Endodermal cell (in vitro differentiated cells): ENCODE measurements around the gene AKAP12. TPM values are rescaled to one million over a fixed set of nuclear protein-coding genes. Genes with fewer than 3 reads are reported as not detected.

Experiments
- DNase-seq: peaks from one replicate; pipeline ENCODE4 v3.0.0-alpha.2; 2017
- H3K27ac ChIP-seq: 2 replicates; pipeline ENCODE4 v1.5.1; 2013; ENCODE audit warnings: mild to moderate bottlenecking, low read depth, low read length, moderate library complexity
- H3K27me3 ChIP-seq: 2 replicates; pipeline ENCODE4 v1.6.1; 2013; ENCODE audit warnings: mild to moderate bottlenecking, low read length, moderate library complexity; ENCODE audit not compliant: insufficient read depth, control insufficient read depth, poor library complexity, severe bottlenecking
- H3K36me3 ChIP-seq: 2 replicates; pipeline ENCODE4 v1.7.0; 2013; ENCODE audit warnings: mild to moderate bottlenecking, low read length, moderate library complexity; ENCODE audit not compliant: control insufficient read depth, insufficient read depth
- H3K4me1 ChIP-seq: one replicate; pipeline ENCODE4 v1.7.0; 2013; ENCODE audit warnings: low read length; ENCODE audit not compliant: control insufficient read depth, insufficient read depth
- H3K4me3 ChIP-seq: 2 replicates; pipeline ENCODE4 v1.5.1; 2013; ENCODE audit warnings: mild to moderate bottlenecking, low read length, moderate library complexity
- H3K9ac ChIP-seq: 2 replicates; pipeline ENCODE4 v1.6.1; 2013; ENCODE audit warnings: mild to moderate bottlenecking, low read length, moderate library complexity; ENCODE audit not compliant: poor library complexity, severe bottlenecking; ENCODE audit errors: extremely low read depth
- H3K9me3 ChIP-seq: 2 replicates; pipeline ENCODE4 v1.6.1; 2013; ENCODE audit warnings: mild to moderate bottlenecking, low read length, moderate library complexity; ENCODE audit not compliant: control insufficient read depth
- H3K27ac Mint-ChIP-seq: 2 replicates; pipeline ENCODE4 v1.8.0; 2020; ENCODE audit warnings: mixed read lengths
- H3K27me3 Mint-ChIP-seq: 2 replicates; pipeline ENCODE4 v1.8.0; 2021; ENCODE audit warnings: mild to moderate bottlenecking, mixed read lengths; ENCODE audit not compliant: insufficient read depth
- H3K36me3 Mint-ChIP-seq: 2 replicates; pipeline ENCODE4 v1.8.0; 2020; ENCODE audit warnings: low read depth, mixed read lengths
- H3K4me1 Mint-ChIP-seq: 2 replicates; pipeline ENCODE4 v1.8.0; 2020; ENCODE audit warnings: mixed read lengths
- H3K4me3 Mint-ChIP-seq: 2 replicates; pipeline ENCODE4 v1.8.0; 2020; ENCODE audit warnings: mild to moderate bottlenecking, moderate library complexity, mixed read lengths
- H3K9me3 Mint-ChIP-seq: 2 replicates; pipeline ENCODE4 v1.8.0; 2020; ENCODE audit warnings: mild to moderate bottlenecking, mixed read lengths
- CTCF ChIP-seq: fragments of 200-600 bp; sonication (generic); conservative IDR thresholded peaks from 2 replicates; pipeline ENCODE4 v1.5.0; 2021; ENCODE audit warnings: antibody characterized with exemption, mild to moderate bottlenecking
- WGBS, 2 experiments: methylation state at CpG; one replicate each; pipeline versions ENCODE4 v1.1.5 to v1.1.7; 2013; ENCODE audit warnings: missing lambda C conversion rate in 2 of 2, mixed read lengths in 1 of 2; ENCODE audit not compliant: insufficient coverage in 1 of 2, insufficient read length in 1 of 2; 5-methylcytosine and 5-hydroxymethylcytosine counted together
- total RNA-seq, 2 donors: library from RNA; stranded (reverse); fragmentation: NEBNext Ultra II Directional in 1 of 2; extraction: Animal tissue kit (Norgen Biotek cat#: 25700) in 1 of 2; gene quantifications; 2 replicates in 1 of 2; 3 replicates in 1 of 2; pipeline ENCODE4 v1.2.1, GENCODE V29; 2021

The AKAP12 gene
- total RNA-seq, 2 donors from 2014 or later: 27.3 to 33.3 TPM

GRCh38 chr6:151293688-151294016 is 53.9 kb downstream of the AKAP12 start:
- Histone ChIP-seq H3K9ac (no peak overlapping the region), H3K27me3 (no peaks in the 10 kb centered on the region), H3K27ac (no peak overlapping the region), H3K36me3 (no peaks in the 10 kb centered on the region), H3K4me3 (no peak overlapping the region), H3K9me3 (no peaks in the 10 kb centered on the region), H3K4me1 (peaks cover 9% of the 10 kb centered on the region)
- WGBS, 2 experiments: 89% methylated on average over 1 to 3 of the region's 3 CpGs
- Mint-ChIP-seq H3K36me3 (no peaks in the 10 kb centered on the region), H3K27ac (no peak overlapping the region), H3K4me1 (peaks cover 18% of the 10 kb centered on the region), H3K9me3 (no peaks in the 10 kb centered on the region), H3K4me3 (no peak overlapping the region), H3K27me3 (no peaks in the 10 kb centered on the region)
- DNase-seq: no peak
- no peak for TF ChIP-seq CTCF

- no peaks in the 10 kb centered on the region for H3K27me3 Mint-ChIP-seq
- Histone ChIP-seq H3K9ac (no peak overlapping the region), H3K9me3 (no peaks in the 10 kb centered on the region), H3K36me3 (no peaks in the 10 kb centered on the region), H3K4me3 (no peak overlapping the region), H3K27me3 (no peaks in the 10 kb centered on the region), H3K27ac (no peak overlapping the region), H3K4me1 (peaks cover 9% of the 10 kb centered on the region)
- no peaks in the 10 kb centered on the region for H3K9me3 Mint-ChIP-seq
- no peak for DNase-seq
- TF ChIP-seq CTCF: no peak
- H3K27ac Mint-ChIP-seq: no peak overlapping the region
- H3K36me3 Mint-ChIP-seq: no peaks in the 10 kb centered on the region
- peaks cover 18% of the 10 kb centered on the region for H3K4me1 Mint-ChIP-seq
- no peak overlapping the region for H3K4me3 Mint-ChIP-seq
- WGBS, 2 experiments: 91 to 96% methylated on average over 4 to 5 of the region's 6 CpGs
Observed at GRCh38 chr6:151294561-151295101, 54.9 kb downstream of the AKAP12 start.

GRCh38 chr6:151297886-151298285 is 58.1 kb downstream of the AKAP12 start:
- Histone ChIP-seq H3K27ac (no peak overlapping the region), H3K27me3 (no peaks in the 10 kb centered on the region), H3K9ac (no peak overlapping the region), H3K4me3 (no peak overlapping the region), H3K4me1 (no peaks in the 10 kb centered on the region), H3K9me3 (no peaks in the 10 kb centered on the region), H3K36me3 (no peaks in the 10 kb centered on the region)
- no peaks in the 10 kb centered on the region for H3K36me3 Mint-ChIP-seq
- no peaks in the 10 kb centered on the region for H3K4me1 Mint-ChIP-seq
- no peak for TF ChIP-seq CTCF
- H3K27ac Mint-ChIP-seq: no peak overlapping the region
- no peak for DNase-seq
- WGBS, 2 experiments: 96 to 100% methylated on average over 1 to 6 of the region's 6 CpGs
- no peak overlapping the region for H3K4me3 Mint-ChIP-seq
- H3K27me3 Mint-ChIP-seq: no peaks in the 10 kb centered on the region
- no peaks in the 10 kb centered on the region for H3K9me3 Mint-ChIP-seq
